ENCODE data around the gene ZNF225. TPM values are rescaled to one million over a fixed set of nuclear protein-coding genes. Genes with fewer than 3 reads are reported as not detected.
"Not testable (repeated sequence)": the region's sequence is repeated elsewhere in the genome, so short reads cannot be mapped to it uniquely, and the experiment has no call there.

The ZNF225 gene
- total RNA-seq, 4 donors from 2014 or later = 3.3 to 6.2 (median 3.9) TPM

- DNase-seq (ENCODE audit: extremely low spot score) = no peak
- no peaks in the 10 kb centered on the region for H3K27me3 ChIP-seq
- WGBS = 83% methylated on average over 3 of the region's 3 CpGs
- intact Hi-C loops (cut with DNase I) = loop anchor here (5.0 to 10.0 kb wide), 2 partner anchors 52 to 141 kb away; partner anchors contain the start of genes ZNF225 and ZNF235
- no peak for TF ChIP-seq POLR2A (IDR thresholded peaks at IDR 0.05; ENCODE audit: low read depth)
- no peak for TF ChIP-seq CTCF (IDR thresholded peaks at IDR 0.05)
- no peak for TF ChIP-seq EP300 (IDR thresholded peaks at IDR 0.05)
- no peak for TF ChIP-seq POLR2AphosphoS5 (IDR thresholded peaks at IDR 0.05)
- peak overlapping the region; percentile 78 to 88 (median 87) for H3K27ac ChIP-seq (replicated peaks in 1 of 4)
- H3K4me1 ChIP-seq = peaks cover 9 to 15% (median 13%) of the 10 kb centered on the region in 4 donors
- H3K4me3 ChIP-seq = peak overlapping the region; percentile 67 to 82 (median 71)
- peaks cover 16 to 32% (median 23%) of the 10 kb centered on the region in 4 donors for H3K36me3 ChIP-seq
- peaks cover 3 to 68% (median 57%) of the 10 kb centered on the region in 4 donors for H3K9me3 ChIP-seq
Observed at GRCh38 chr19:44164327-44164672, 51.1 kb downstream of the ZNF225 start.

GRCh38 chr19:44164673-44165512 lies 51.7 kb downstream of the ZNF225 start, which contains the start of gene ZNF226:
Gene ZNF226 (plus strand): TSS chr19:44165100. CDS start chr19:44170081, 4,981 bp downstream.
- Histone ChIP-seq H3K27me3 (no peaks in the 10 kb centered on the region), H3K4me3 (peak within 1 kb of the TSS; percentile 67 to 82 (median 71)), H3K36me3 (peaks cover 20 to 38% (median 29%) of the 10 kb centered on the region in 4 donors), H3K27ac (replicated peaks in 1 of 4) (peak within 1 kb of the TSS; percentile 78 to 88 (median 87)), H3K9me3 (peaks cover 0 to 66% (median 51%) of the 10 kb centered on the region in 4 donors), H3K4me1 (peaks cover 9 to 15% (median 13%) of the 10 kb centered on the region in 4 donors)
- no peak for TF ChIP-seq CTCF (IDR thresholded peaks at IDR 0.05)
- peak; percentile 72 to 95 for TF ChIP-seq POLR2AphosphoS5 (IDR thresholded peaks at IDR 0.05)
- TF ChIP-seq POLR2A (IDR thresholded peaks at IDR 0.05; ENCODE audit: low read depth) = no peak
- no peak for TF ChIP-seq EP300 (IDR thresholded peaks at IDR 0.05)
- under 1% methylated on average over 29 of the region's 32 CpGs for WGBS
- intact Hi-C loops (cut with DNase I) = loop anchor here (5.0 to 10.0 kb wide), 3 partner anchors 47 to 140 kb away; partner anchors contain the start of genes ZNF225, ZNF227 and ZNF235
- DNase-seq (ENCODE audit: extremely low spot score) = peak; percentile 95

- DNase-seq (ENCODE audit: extremely low spot score); H3K4me1 ChIP-seq; H3K4me3 ChIP-seq; intact Hi-C loops (cut with DNase I); H3K27ac ChIP-seq (replicated peaks in 1 of 4); H3K27me3 ChIP-seq: not testable (repeated sequence)
- Histone ChIP-seq H3K36me3 (peaks cover 77 to 96% (median 87%) of the 10 kb centered on the region in 4 donors), H3K9me3 (peaks cover 5 to 81% (median 61%) of the 10 kb centered on the region in 4 donors)
- WGBS = 91% methylated on average over 6 of the region's 6 CpGs
Observed at GRCh38 chr19:44170660-44171059, 57.5 kb downstream of the ZNF225 start.

- WGBS = 95% methylated on average over 3 of the region's 3 CpGs
- no peak for TF ChIP-seq CTCF (IDR thresholded peaks at IDR 0.05)
- no peak for TF ChIP-seq POLR2AphosphoS5 (IDR thresholded peaks at IDR 0.05)
- TF ChIP-seq POLR2A (IDR thresholded peaks at IDR 0.05; ENCODE audit: low read depth) = no peak
- TF ChIP-seq EP300 (IDR thresholded peaks at IDR 0.05) = no peak
Observed at GRCh38 chr19:44176590-44176989, 63.4 kb downstream of the ZNF225 start.

GRCh38 chr19:44180968-44181367 lies 67.8 kb downstream of the ZNF225 start:
- no peak for DNase-seq (ENCODE audit: extremely low spot score)
- intact Hi-C loops (cut with DNase I) = no loop called here
- H3K27me3 ChIP-seq = no peaks in the 10 kb centered on the region
- peaks cover 9 to 92% (median 84%) of the 10 kb centered on the region in 4 donors for H3K9me3 ChIP-seq
- TF ChIP-seq EP300 (IDR thresholded peaks at IDR 0.05) = no peak
- no peak for TF ChIP-seq POLR2A (IDR thresholded peaks at IDR 0.05; ENCODE audit: low read depth)
- no peak for TF ChIP-seq CTCF (IDR thresholded peaks at IDR 0.05)
- TF ChIP-seq POLR2AphosphoS5 (IDR thresholded peaks at IDR 0.05) = no peak
- no peaks in the 10 kb centered on the region for H3K4me1 ChIP-seq
- H3K4me3 ChIP-seq = no peak overlapping the region
- H3K27ac ChIP-seq (replicated peaks in 1 of 4) = no peak overlapping the region
- peaks cover 11 to 17% (median 14%) of the 10 kb centered on the region in 4 donors for H3K36me3 ChIP-seq

More at GRCh38 chr19:44176590-44176989, 63.4 kb downstream of the ZNF225 start:
- Histone ChIP-seq H3K27me3 (no peaks in the 10 kb centered on the region), H3K4me1 (no peaks in the 10 kb centered on the region), H3K27ac (replicated peaks in 1 of 4) (no peak overlapping the region), H3K36me3 (peaks cover 54 to 61% (median 58%) of the 10 kb centered on the region in 4 donors), H3K4me3 (no peak overlapping the region), H3K9me3 (peaks cover 14 to 100% (median 98%) of the 10 kb centered on the region in 4 donors)
- DNase-seq (ENCODE audit: extremely low spot score) = no peak
- intact Hi-C loops (cut with DNase I) = no loop called here

Data from esophagus muscularis mucosa (tissue), 4 donors.